Large intestine (tissue), 3 donors: ENCODE results near the gene TBX2. TPM values are rescaled to one million over a fixed set of nuclear protein-coding genes. Genes with fewer than 3 reads are reported as not detected.

Experiments
- DNase-seq, 2 donors: peaks; one replicate each; pipeline versions ENCODE4 v3.0.0 to v3.0.0-alpha.2; 2013
- H3K27ac ChIP-seq: one replicate; pipeline ENCODE4 v1.5.1; 2013; ENCODE audit warnings: low read length
- H3K27me3 ChIP-seq: 2 replicates; pipeline ENCODE4 v1.6.1; 2013; ENCODE audit warnings: low read length; ENCODE audit not compliant: control insufficient read depth, insufficient read depth
- H3K36me3 ChIP-seq: 2 replicates; pipeline ENCODE4 v1.6.1; 2013; ENCODE audit warnings: low read length; ENCODE audit not compliant: control insufficient read depth, insufficient read depth
- H3K4me1 ChIP-seq: one replicate; pipeline ENCODE4 v1.6.1; 2013; ENCODE audit warnings: low read length; ENCODE audit not compliant: control insufficient read depth, insufficient read depth
- H3K4me3 ChIP-seq: one replicate; pipeline ENCODE4 v1.5.1; 2013; ENCODE audit warnings: low read length
- H3K9me3 ChIP-seq: one replicate; pipeline ENCODE4 v1.6.1; 2013; ENCODE audit warnings: mild to moderate bottlenecking, low read depth, low read length, moderate library complexity; ENCODE audit not compliant: control insufficient read depth
- WGBS: methylation state at CpG from one replicate; pipeline ENCODE4 v1.1.5; 2013; ENCODE audit warnings: low lambda C conversion rate; ENCODE audit not compliant: insufficient coverage; 5-methylcytosine and 5-hydroxymethylcytosine counted together
- polyA plus RNA-seq: library from polyadenylated mRNA; unstranded; fragments of 120-200 nt; gene quantifications from one replicate; pipeline ENCODE4 v1.2.1, GENCODE V29; 2013

TBX2 gene
- polyA plus RNA-seq, 1 donor = 12.0 TPM

GRCh38 chr17:61368832-61369450, 30.7 kb upstream of the TBX2 start:
- H3K4me3 ChIP-seq = no peak overlapping the region
- DNase-seq = no peak
- H3K4me1 ChIP-seq = no peaks in the 10 kb centered on the region
- WGBS = no CpG with 5 or more reads among the region's 7 CpGs
- H3K27me3 ChIP-seq = no peaks in the 10 kb centered on the region
- H3K27ac ChIP-seq = no peak overlapping the region
- no peaks in the 10 kb centered on the region for H3K36me3 ChIP-seq
- no peaks in the 10 kb centered on the region for H3K9me3 ChIP-seq

GRCh38 chr17:61369751-61370150, 29.9 kb upstream of the TBX2 start:
- H3K36me3 ChIP-seq = no peaks in the 10 kb centered on the region
- H3K9me3 ChIP-seq = no peaks in the 10 kb centered on the region
- no peak overlapping the region for H3K27ac ChIP-seq
- no peaks in the 10 kb centered on the region for H3K4me1 ChIP-seq
- WGBS = no CpG with 5 or more reads among the region's 10 CpGs
- no peak overlapping the region for H3K4me3 ChIP-seq
- H3K27me3 ChIP-seq = no peaks in the 10 kb centered on the region
- no peak for DNase-seq

GRCh38 chr17:61371179-61371578, 28.5 kb upstream of the TBX2 start:
- H3K36me3 ChIP-seq = no peaks in the 10 kb centered on the region
- H3K9me3 ChIP-seq = no peaks in the 10 kb centered on the region
- no peak for DNase-seq
- H3K27ac ChIP-seq = no peak overlapping the region
- H3K4me3 ChIP-seq = no peak overlapping the region
- WGBS = no CpG with 5 or more reads among the region's 1 CpG
- H3K4me1 ChIP-seq = no peaks in the 10 kb centered on the region
- H3K27me3 ChIP-seq = no peaks in the 10 kb centered on the region

GRCh38 chr17:61371606-61372005, 28.0 kb upstream of the TBX2 start:
- H3K9me3 ChIP-seq = no peaks in the 10 kb centered on the region
- H3K4me3 ChIP-seq = no peak overlapping the region
- no peak for DNase-seq
- H3K36me3 ChIP-seq = no peaks in the 10 kb centered on the region
- no peaks in the 10 kb centered on the region for H3K4me1 ChIP-seq
- WGBS = 100% methylated on average over 1 of the region's 8 CpGs
- no peaks in the 10 kb centered on the region for H3K27me3 ChIP-seq
- no peak overlapping the region for H3K27ac ChIP-seq

- Histone ChIP-seq H3K9me3 (no peaks in the 10 kb centered on the region), H3K4me3 (no peak overlapping the region), H3K27me3 (no peaks in the 10 kb centered on the region), H3K36me3 (no peaks in the 10 kb centered on the region), H3K27ac (no peak overlapping the region), H3K4me1 (no peaks in the 10 kb centered on the region)
- DNase-seq = no peak
- 100% methylated on average over 3 of the region's 9 CpGs for WGBS
These were observed 27.2 kb upstream of the TBX2 start for GRCh38 chr17:61372436-61372835.

- Histone ChIP-seq H3K9me3 (no peaks in the 10 kb centered on the region), H3K27ac (no peak overlapping the region), H3K4me1 (no peaks in the 10 kb centered on the region), H3K4me3 (no peak overlapping the region), H3K27me3 (no peaks in the 10 kb centered on the region), H3K36me3 (no peaks in the 10 kb centered on the region)
- WGBS = 83% methylated on average over 5 of the region's 18 CpGs
- DNase-seq = no peak
These were observed 22.5 kb upstream of the TBX2 start for GRCh38 chr17:61376931-61377838.

- no peak overlapping the region for H3K27ac ChIP-seq
- DNase-seq = no peak
- no CpG with 5 or more reads among the region's 8 CpGs for WGBS
These were observed 20.8 kb upstream of the TBX2 start for GRCh38 chr17:61378658-61379456.

GRCh38 chr17:61379457-61380216, 20.0 kb upstream of the TBX2 start:
- WGBS = 100% methylated on average over 1 of the region's 21 CpGs
- Histone ChIP-seq H3K27ac (no peak overlapping the region), H3K36me3 (no peaks in the 10 kb centered on the region), H3K4me3 (no peak overlapping the region), H3K4me1 (no peaks in the 10 kb centered on the region), H3K9me3 (no peaks in the 10 kb centered on the region), H3K27me3 (no peaks in the 10 kb centered on the region)
- no peak for DNase-seq

More at GRCh38 chr17:61378658-61379456, 20.8 kb upstream of the TBX2 start:
- no peaks in the 10 kb centered on the region for H3K27me3 ChIP-seq
- no peaks in the 10 kb centered on the region for H3K36me3 ChIP-seq
- H3K4me3 ChIP-seq = no peak overlapping the region
- no peaks in the 10 kb centered on the region for H3K9me3 ChIP-seq
- no peaks in the 10 kb centered on the region for H3K4me1 ChIP-seq

- Histone ChIP-seq H3K36me3 (no peaks in the 10 kb centered on the region), H3K4me3 (no peak overlapping the region), H3K27ac (no peak overlapping the region), H3K4me1 (no peaks in the 10 kb centered on the region), H3K9me3 (no peaks in the 10 kb centered on the region), H3K27me3 (no peaks in the 10 kb centered on the region)
- DNase-seq = no peak
- WGBS = no CpG with 5 or more reads among the region's 10 CpGs
These were observed 19.3 kb upstream of the TBX2 start for GRCh38 chr17:61380217-61380835.
